GM12878 (cell line): ENCODE data around the gene TLL2. TPM values are rescaled to one million over a fixed set of nuclear protein-coding genes. Genes with fewer than 3 reads are reported as not detected.

Experiments used
- CBX3 ChIP-seq: fragments of 200-600 bp; sonication (generic); IDR thresholded peaks from 2 replicates; pipeline ENCODE4 v1.6.1; 2016; ENCODE audit warnings: low read depth, borderline replicate concordance
- CEBPB ChIP-seq, 2 experiments: fragments of 150-350 bp in 1 of 2; IDR thresholded peaks; 2 replicates each; pipeline ENCODE4 v1.6.1; 2012 to 2014; ENCODE audit warnings: low read depth in 2 of 2, low read length in 2 of 2, borderline replicate concordance in 1 of 2, inconsistent platforms in 1 of 2
- EED ChIP-seq: sonication (generic); IDR thresholded peaks from 2 replicates; pipeline ENCODE4 v1.6.1; 2016; ENCODE audit warnings: antibody characterized with exemption, low read depth
- MXI1 ChIP-seq: fragments of 150-350 bp; IDR thresholded peaks from 2 replicates; pipeline ENCODE4 v1.6.1; 2011; ENCODE audit warnings: low read depth, mild to moderate bottlenecking, inconsistent platforms, low read length, improper control_type of control experiment
- NBN ChIP-seq: fragments of 450-650 bp; IDR thresholded peaks from 2 replicates; pipeline ENCODE4 v1.6.1; 2016
- PML ChIP-seq: IDR thresholded peaks from 2 replicates; pipeline ENCODE4 v1.6.1; 2012; ENCODE audit warnings: low read length, inconsistent platforms
- YY1 ChIP-seq: IDR thresholded peaks from 2 replicates; pipeline ENCODE4 v1.6.1; 2011; ENCODE audit warnings: low read depth, mild to moderate bottlenecking, low read length
- ZBTB11 ChIP-seq: fragments of 450-650 bp; formaldehyde crosslinking; IDR thresholded peaks from 2 replicates; pipeline ENCODE4 v1.5.0; 2022; ENCODE audit warnings: mild to moderate bottlenecking, missing genetic modification characterization
- ZZZ3 ChIP-seq: IDR thresholded peaks from 2 replicates; pipeline ENCODE4 v1.6.1; 2011; ENCODE audit warnings: low read depth; ENCODE audit not compliant: control insufficient read depth, insufficient read length
- polyA plus RNA-seq, 11 experiments: library from polyadenylated mRNA; depleted of rRNA in 4 of 11; unstranded in 6 of 11; stranded (reverse) in 5 of 11; fragments of >200 nt; fragmentation: Nextera tagmentation in 4 of 11; fragmentation: Illumina TruSeq in 1 of 11; extraction: Ambion mirVana in 4 of 11; extraction: Trizol in 1 of 11; gene quantifications; 1 replicate in 1 of 11; 2 replicates in 10 of 11; pipeline versions ENCODE4 v1.2.1 to v1.2.3, GENCODE V29; 2011 to 2016; ENCODE audit warnings: inconsistent platforms in 2 of 11, missing spikeins in 2 of 11, low read depth in 1 of 11
- total RNA-seq, 4 experiments: library from RNA; depleted of rRNA in 3 of 4; stranded (reverse); fragments of >200 nt in 3 of 4; fragmentation: Illumina TruSeq in 1 of 4; extraction: Trizol in 1 of 4; gene quantifications; 2 replicates each; pipeline versions ENCODE4 v1.2.1 to v1.2.3, GENCODE V29; 2013 to 2021
- TF ChIP-seq, protein P1 (sequence below): fragments of 450-650 bp; IDR thresholded peaks from 2 replicates; pipeline ENCODE4 v1.6.1; 2017; ENCODE audit warnings: mild to moderate bottlenecking
- TF ChIP-seq, protein P2 (sequence below): IDR thresholded peaks from 2 replicates; pipeline ENCODE4 v1.6.1; 2012; ENCODE audit warnings: low read depth, low read length, improper control_type of control experiment
- TF ChIP-seq, protein P3 (sequence below): IDR thresholded peaks from 2 replicates; pipeline ENCODE4 v1.6.1; 2012; ENCODE audit warnings: improper control_type of control experiment, low read depth, low read length; ENCODE audit not compliant: insufficient replicate concordance
- TF ChIP-seq, protein P4 (sequence below): fragments of 450-650 bp; formaldehyde crosslinking; IDR thresholded peaks from 2 replicates; pipeline ENCODE4 v1.4.0; 2020; ENCODE audit warnings: mild to moderate bottlenecking, moderate library complexity

TLL2 gene
- total and polyA plus RNA-seq, 10 of the 15 experiments (the other 5 are each of a cell fraction or from before 2014, with no cell fraction given), result 0.02 to 2.1 (median 0.52) TPM

GRCh38 chr10:96325719-96326373 lies 187.9 kb downstream of the TLL2 start (continued):
- TF ChIP-seq YY1 (no peak), MXI1 (no peak), PML (0 out of 2 replicates have a peak, but pooled peaks have one; percentile 45), NBN (no peak), EED (0 out of 2 replicates have a peak, but pooled peaks have one; percentile 41), CBX3 (no peak), ZZZ3 (no peak), ZBTB11 (CRISPR knock-in tag) (no peak), CEBPB (IDR thresholded peaks at IDR 0.05; ENCODE audit: borderline replicate concordance in 1 of 2, low read depth in 2 of 2, low read length in 2 of 2) (peak in 1 of 2 experiments; percentile 58; a peak in 1 of 4 replicates)
- TF ChIP-seq, protein P1, sequence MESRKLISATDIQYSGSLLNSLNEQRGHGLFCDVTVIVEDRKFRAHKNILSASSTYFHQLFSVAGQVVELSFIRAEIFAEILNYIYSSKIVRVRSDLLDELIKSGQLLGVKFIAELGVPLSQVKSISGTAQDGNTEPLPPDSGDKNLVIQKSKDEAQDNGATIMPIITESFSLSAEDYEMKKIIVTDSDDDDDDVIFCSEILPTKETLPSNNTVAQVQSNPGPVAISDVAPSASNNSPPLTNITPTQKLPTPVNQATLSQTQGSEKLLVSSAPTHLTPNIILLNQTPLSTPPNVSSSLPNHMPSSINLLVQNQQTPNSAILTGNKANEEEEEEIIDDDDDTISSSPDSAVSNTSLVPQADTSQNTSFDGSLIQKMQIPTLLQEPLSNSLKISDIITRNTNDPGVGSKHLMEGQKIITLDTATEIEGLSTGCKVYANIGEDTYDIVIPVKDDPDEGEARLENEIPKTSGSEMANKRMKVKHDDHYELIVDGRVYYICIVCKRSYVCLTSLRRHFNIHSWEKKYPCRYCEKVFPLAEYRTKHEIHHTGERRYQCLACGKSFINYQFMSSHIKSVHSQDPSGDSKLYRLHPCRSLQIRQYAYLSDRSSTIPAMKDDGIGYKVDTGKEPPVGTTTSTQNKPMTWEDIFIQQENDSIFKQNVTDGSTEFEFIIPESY, result no peak
- TF ChIP-seq, protein P2, sequence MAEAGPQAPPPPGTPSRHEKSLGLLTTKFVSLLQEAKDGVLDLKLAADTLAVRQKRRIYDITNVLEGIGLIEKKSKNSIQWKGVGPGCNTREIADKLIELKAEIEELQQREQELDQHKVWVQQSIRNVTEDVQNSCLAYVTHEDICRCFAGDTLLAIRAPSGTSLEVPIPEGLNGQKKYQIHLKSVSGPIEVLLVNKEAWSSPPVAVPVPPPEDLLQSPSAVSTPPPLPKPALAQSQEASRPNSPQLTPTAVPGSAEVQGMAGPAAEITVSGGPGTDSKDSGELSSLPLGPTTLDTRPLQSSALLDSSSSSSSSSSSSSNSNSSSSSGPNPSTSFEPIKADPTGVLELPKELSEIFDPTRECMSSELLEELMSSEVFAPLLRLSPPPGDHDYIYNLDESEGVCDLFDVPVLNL, result no peak
- TF ChIP-seq, protein P3, sequence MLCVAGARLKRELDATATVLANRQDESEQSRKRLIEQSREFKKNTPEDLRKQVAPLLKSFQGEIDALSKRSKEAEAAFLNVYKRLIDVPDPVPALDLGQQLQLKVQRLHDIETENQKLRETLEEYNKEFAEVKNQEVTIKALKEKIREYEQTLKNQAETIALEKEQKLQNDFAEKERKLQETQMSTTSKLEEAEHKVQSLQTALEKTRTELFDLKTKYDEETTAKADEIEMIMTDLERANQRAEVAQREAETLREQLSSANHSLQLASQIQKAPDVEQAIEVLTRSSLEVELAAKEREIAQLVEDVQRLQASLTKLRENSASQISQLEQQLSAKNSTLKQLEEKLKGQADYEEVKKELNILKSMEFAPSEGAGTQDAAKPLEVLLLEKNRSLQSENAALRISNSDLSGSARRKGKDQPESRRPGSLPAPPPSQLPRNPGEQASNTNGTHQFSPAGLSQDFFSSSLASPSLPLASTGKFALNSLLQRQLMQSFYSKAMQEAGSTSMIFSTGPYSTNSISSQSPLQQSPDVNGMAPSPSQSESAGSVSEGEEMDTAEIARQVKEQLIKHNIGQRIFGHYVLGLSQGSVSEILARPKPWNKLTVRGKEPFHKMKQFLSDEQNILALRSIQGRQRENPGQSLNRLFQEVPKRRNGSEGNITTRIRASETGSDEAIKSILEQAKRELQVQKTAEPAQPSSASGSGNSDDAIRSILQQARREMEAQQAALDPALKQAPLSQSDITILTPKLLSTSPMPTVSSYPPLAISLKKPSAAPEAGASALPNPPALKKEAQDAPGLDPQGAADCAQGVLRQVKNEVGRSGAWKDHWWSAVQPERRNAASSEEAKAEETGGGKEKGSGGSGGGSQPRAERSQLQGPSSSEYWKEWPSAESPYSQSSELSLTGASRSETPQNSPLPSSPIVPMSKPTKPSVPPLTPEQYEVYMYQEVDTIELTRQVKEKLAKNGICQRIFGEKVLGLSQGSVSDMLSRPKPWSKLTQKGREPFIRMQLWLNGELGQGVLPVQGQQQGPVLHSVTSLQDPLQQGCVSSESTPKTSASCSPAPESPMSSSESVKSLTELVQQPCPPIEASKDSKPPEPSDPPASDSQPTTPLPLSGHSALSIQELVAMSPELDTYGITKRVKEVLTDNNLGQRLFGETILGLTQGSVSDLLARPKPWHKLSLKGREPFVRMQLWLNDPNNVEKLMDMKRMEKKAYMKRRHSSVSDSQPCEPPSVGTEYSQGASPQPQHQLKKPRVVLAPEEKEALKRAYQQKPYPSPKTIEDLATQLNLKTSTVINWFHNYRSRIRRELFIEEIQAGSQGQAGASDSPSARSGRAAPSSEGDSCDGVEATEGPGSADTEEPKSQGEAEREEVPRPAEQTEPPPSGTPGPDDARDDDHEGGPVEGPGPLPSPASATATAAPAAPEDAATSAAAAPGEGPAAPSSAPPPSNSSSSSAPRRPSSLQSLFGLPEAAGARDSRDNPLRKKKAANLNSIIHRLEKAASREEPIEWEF, result no peak
- TF ChIP-seq, protein P4, sequence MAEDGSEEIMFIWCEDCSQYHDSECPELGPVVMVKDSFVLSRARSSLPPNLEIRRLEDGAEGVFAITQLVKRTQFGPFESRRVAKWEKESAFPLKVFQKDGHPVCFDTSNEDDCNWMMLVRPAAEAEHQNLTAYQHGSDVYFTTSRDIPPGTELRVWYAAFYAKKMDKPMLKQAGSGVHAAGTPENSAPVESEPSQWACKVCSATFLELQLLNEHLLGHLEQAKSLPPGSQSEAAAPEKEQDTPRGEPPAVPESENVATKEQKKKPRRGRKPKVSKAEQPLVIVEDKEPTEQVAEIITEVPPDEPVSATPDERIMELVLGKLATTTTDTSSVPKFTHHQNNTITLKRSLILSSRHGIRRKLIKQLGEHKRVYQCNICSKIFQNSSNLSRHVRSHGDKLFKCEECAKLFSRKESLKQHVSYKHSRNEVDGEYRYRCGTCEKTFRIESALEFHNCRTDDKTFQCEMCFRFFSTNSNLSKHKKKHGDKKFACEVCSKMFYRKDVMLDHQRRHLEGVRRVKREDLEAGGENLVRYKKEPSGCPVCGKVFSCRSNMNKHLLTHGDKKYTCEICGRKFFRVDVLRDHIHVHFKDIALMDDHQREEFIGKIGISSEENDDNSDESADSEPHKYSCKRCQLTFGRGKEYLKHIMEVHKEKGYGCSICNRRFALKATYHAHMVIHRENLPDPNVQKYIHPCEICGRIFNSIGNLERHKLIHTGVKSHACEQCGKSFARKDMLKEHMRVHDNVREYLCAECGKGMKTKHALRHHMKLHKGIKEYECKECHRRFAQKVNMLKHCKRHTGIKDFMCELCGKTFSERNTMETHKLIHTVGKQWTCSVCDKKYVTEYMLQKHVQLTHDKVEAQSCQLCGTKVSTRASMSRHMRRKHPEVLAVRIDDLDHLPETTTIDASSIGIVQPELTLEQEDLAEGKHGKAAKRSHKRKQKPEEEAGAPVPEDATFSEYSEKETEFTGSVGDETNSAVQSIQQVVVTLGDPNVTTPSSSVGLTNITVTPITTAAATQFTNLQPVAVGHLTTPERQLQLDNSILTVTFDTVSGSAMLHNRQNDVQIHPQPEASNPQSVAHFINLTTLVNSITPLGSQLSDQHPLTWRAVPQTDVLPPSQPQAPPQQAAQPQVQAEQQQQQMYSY (CRISPR knock-in tag), result no peak
